ENCODE measurements around the gene KREMEN1. TPM values are rescaled to one million over a fixed set of nuclear protein-coding genes. Genes with fewer than 3 reads are reported as not detected.

The KREMEN1 gene
- total RNA-seq, 2 experiments from 2014 or later: 0.17 to 0.35 TPM

GRCh38 chr22:29096736-29097669, 24.2 kb downstream of the KREMEN1 start:
- H3K27me3 Mint-ChIP-seq (ENCODE audit: low read depth): peaks cover under 1% of the 10 kb centered on the region
- no peak overlapping the region for H3K27ac Mint-ChIP-seq
- intact Hi-C loops (cut with micrococcal nuclease): no loop called here
- DNase-seq: no peak
- no peaks in the 10 kb centered on the region for H3K36me3 Mint-ChIP-seq (ENCODE audit: low read depth)
- no peaks in the 10 kb centered on the region for H3K4me1 Mint-ChIP-seq (ENCODE audit: low read depth)
- H3K9me3 Mint-ChIP-seq: no peaks in the 10 kb centered on the region
- CTCF ChIA-PET: no interaction called here
- H3K4me3 Mint-ChIP-seq: no peak overlapping the region

GRCh38 chr22:29098296-29098695, 25.5 kb downstream of the KREMEN1 start:
- Mint-ChIP-seq H3K36me3 (ENCODE audit: low read depth) (no peaks in the 10 kb centered on the region), H3K4me1 (ENCODE audit: low read depth) (no peaks in the 10 kb centered on the region), H3K27ac (no peak overlapping the region), H3K27me3 (ENCODE audit: low read depth) (no peaks in the 10 kb centered on the region), H3K9me3 (no peaks in the 10 kb centered on the region), H3K4me3 (no peak overlapping the region)
- no peak for DNase-seq
- intact Hi-C loops (cut with micrococcal nuclease): no loop called here
- CTCF ChIA-PET: interaction anchor here (0.6 kb wide), 1 partner anchor 13 kb away, joined by 4 read pairs; no protein-coding TSS in a partner anchor

DNA sequence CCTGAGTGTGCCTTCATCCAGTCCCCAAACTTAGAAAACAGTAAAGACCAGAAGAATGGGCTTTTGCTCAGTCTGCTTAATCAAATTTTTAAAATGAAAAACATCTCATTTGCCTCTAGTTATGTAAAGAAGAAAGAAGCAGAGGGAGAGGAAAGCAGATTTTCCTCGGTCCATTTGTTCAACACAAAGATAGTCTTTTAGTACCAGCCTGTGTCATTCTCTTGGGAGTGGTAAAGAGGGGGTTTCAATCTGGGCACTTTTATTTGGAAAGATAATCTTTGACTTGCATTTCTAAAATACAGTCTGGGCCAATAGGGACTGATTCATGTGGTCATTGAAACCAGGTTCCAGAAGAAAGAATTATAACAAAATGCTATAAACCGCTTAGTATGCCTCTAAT, 29.5 kb downstream of the KREMEN1 start:
- H3K27ac Mint-ChIP-seq: no peak overlapping the region
- DNase-seq: no peak
- H3K4me3 Mint-ChIP-seq: no peak overlapping the region
- CTCF ChIA-PET: no interaction called here
- no peaks in the 10 kb centered on the region for H3K9me3 Mint-ChIP-seq
- intact Hi-C loops (cut with micrococcal nuclease): no loop called here
- peaks cover 2% of the 10 kb centered on the region for H3K27me3 Mint-ChIP-seq (ENCODE audit: low read depth)
- no peaks in the 10 kb centered on the region for H3K36me3 Mint-ChIP-seq (ENCODE audit: low read depth)
- H3K4me1 Mint-ChIP-seq (ENCODE audit: low read depth): no peaks in the 10 kb centered on the region

DNA sequence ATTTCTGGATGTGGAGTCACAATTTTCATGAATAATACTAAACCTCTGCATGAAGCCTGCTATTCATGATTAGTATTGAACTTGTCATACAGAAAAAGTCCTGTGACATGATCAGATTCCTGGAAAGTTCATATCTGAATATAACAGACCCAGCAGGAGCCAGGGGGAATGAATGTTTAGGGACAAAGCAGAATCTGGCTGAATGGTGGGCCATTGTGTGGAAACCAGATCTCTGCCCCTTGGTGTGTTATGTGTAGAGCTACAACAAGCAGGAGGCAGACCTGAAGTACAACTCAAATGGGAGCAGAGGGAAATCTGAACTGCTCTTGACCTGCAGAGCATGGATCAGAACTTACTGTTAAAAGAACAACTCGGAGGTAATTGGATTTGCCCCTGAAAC, 30.3 kb downstream of the KREMEN1 start:
- Mint-ChIP-seq H3K27ac (no peak overlapping the region), H3K9me3 (no peaks in the 10 kb centered on the region), H3K36me3 (ENCODE audit: low read depth) (no peaks in the 10 kb centered on the region), H3K4me3 (no peak overlapping the region), H3K27me3 (ENCODE audit: low read depth) (peaks cover 2% of the 10 kb centered on the region), H3K4me1 (ENCODE audit: low read depth) (no peaks in the 10 kb centered on the region)
- CTCF ChIA-PET: no interaction called here
- intact Hi-C loops (cut with micrococcal nuclease): no loop called here
- no peak for DNase-seq

GRCh38 chr22:29105468-29105867, 32.6 kb downstream of the KREMEN1 start:
- H3K4me3 Mint-ChIP-seq: no peak overlapping the region
- no peak overlapping the region for H3K27ac Mint-ChIP-seq
- intact Hi-C loops (cut with micrococcal nuclease): no loop called here
- no peaks in the 10 kb centered on the region for H3K36me3 Mint-ChIP-seq (ENCODE audit: low read depth)
- no peaks in the 10 kb centered on the region for H3K4me1 Mint-ChIP-seq (ENCODE audit: low read depth)
- no peaks in the 10 kb centered on the region for H3K9me3 Mint-ChIP-seq
- DNase-seq: no peak
- peaks cover 7% of the 10 kb centered on the region for H3K27me3 Mint-ChIP-seq (ENCODE audit: low read depth)
- CTCF ChIA-PET: no interaction called here

- Mint-ChIP-seq H3K4me3 (no peak overlapping the region), H3K9me3 (no peaks in the 10 kb centered on the region), H3K36me3 (ENCODE audit: low read depth) (no peaks in the 10 kb centered on the region), H3K27ac (no peak overlapping the region), H3K4me1 (ENCODE audit: low read depth) (no peaks in the 10 kb centered on the region), H3K27me3 (ENCODE audit: low read depth) (peaks cover 10% of the 10 kb centered on the region)
- CTCF ChIA-PET: interaction anchor here (0.8 to 1.7 kb wide), 2 partner anchors 10 to 47 kb away, joined by 3 to 4 read pairs; no protein-coding TSS in a partner anchor
- intact Hi-C loops (cut with micrococcal nuclease): no loop called here
- no peak for DNase-seq
Measured at GRCh38 chr22:29106839-29107238, 34.0 kb downstream of the KREMEN1 start.

GRCh38 chr22:29108137-29108536, 35.3 kb downstream of the KREMEN1 start:
- DNase-seq: no peak
- CTCF ChIA-PET: no interaction called here
- H3K4me3 Mint-ChIP-seq: no peak overlapping the region
- H3K4me1 Mint-ChIP-seq (ENCODE audit: low read depth): no peaks in the 10 kb centered on the region
- no peaks in the 10 kb centered on the region for H3K9me3 Mint-ChIP-seq
- H3K27me3 Mint-ChIP-seq (ENCODE audit: low read depth): peaks cover 10% of the 10 kb centered on the region
- no peaks in the 10 kb centered on the region for H3K36me3 Mint-ChIP-seq (ENCODE audit: low read depth)
- intact Hi-C loops (cut with micrococcal nuclease): no loop called here
- no peak overlapping the region for H3K27ac Mint-ChIP-seq

DNA sequence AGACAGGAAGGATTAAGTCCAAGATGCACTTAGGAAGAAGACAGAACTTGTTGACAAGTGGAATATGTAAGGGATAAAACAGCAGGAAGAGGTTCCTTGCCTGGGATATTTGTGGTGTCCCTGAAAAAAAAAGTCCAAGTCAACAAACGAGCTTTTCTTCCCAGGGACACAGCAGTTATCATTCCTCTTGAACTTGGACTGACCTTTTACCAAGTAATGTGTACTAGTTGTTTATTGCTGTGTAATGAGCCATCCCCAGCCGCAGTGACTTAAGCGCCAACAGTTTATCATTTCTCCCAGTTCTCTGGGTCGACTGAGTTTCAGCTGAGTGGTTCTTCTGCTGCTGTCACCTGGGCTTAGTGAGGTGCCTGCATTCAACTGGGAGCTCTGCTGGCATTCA, 37.0 kb downstream of the KREMEN1 start:
- no peak for DNase-seq
- intact Hi-C loops (cut with micrococcal nuclease): no loop called here
- H3K4me1 Mint-ChIP-seq (ENCODE audit: low read depth): no peaks in the 10 kb centered on the region
- no peak overlapping the region for H3K4me3 Mint-ChIP-seq
- peaks cover 12% of the 10 kb centered on the region for H3K27me3 Mint-ChIP-seq (ENCODE audit: low read depth)
- CTCF ChIA-PET: no interaction called here
- H3K27ac Mint-ChIP-seq: no peak overlapping the region
- no peaks in the 10 kb centered on the region for H3K9me3 Mint-ChIP-seq
- H3K36me3 Mint-ChIP-seq (ENCODE audit: low read depth): no peaks in the 10 kb centered on the region

- intact Hi-C loops (cut with micrococcal nuclease): no loop called here
Measured at GRCh38 chr22:29110946-29111345, 38.1 kb downstream of the KREMEN1 start.

GRCh38 chr22:29112121-29112520, 39.3 kb downstream of the KREMEN1 start:
- Mint-ChIP-seq H3K4me3 (no peak overlapping the region), H3K27ac (no peak overlapping the region), H3K4me1 (ENCODE audit: low read depth) (no peaks in the 10 kb centered on the region), H3K27me3 (ENCODE audit: low read depth) (peaks cover 21% of the 10 kb centered on the region), H3K36me3 (ENCODE audit: low read depth) (no peaks in the 10 kb centered on the region), H3K9me3 (no peaks in the 10 kb centered on the region)
- no peak for DNase-seq
- CTCF ChIA-PET: interaction anchor here (1.6 kb wide), 1 partner anchor 42 kb away, joined by 4 read pairs; no protein-coding TSS in a partner anchor
- intact Hi-C loops (cut with micrococcal nuclease): no loop called here

More at GRCh38 chr22:29110946-29111345, 38.1 kb downstream of the KREMEN1 start:
- H3K27ac Mint-ChIP-seq: no peak overlapping the region
- no peak overlapping the region for H3K4me3 Mint-ChIP-seq
- no peak for DNase-seq
- no peaks in the 10 kb centered on the region for H3K4me1 Mint-ChIP-seq (ENCODE audit: low read depth)
- H3K27me3 Mint-ChIP-seq (ENCODE audit: low read depth): peaks cover 15% of the 10 kb centered on the region
- no peaks in the 10 kb centered on the region for H3K36me3 Mint-ChIP-seq (ENCODE audit: low read depth)
- CTCF ChIA-PET: interaction anchor here (0.6 to 1.6 kb wide), 2 partner anchors 13 to 43 kb away, joined by 4 read pairs; no protein-coding TSS in a partner anchor
- H3K9me3 Mint-ChIP-seq: no peaks in the 10 kb centered on the region

DNA sequence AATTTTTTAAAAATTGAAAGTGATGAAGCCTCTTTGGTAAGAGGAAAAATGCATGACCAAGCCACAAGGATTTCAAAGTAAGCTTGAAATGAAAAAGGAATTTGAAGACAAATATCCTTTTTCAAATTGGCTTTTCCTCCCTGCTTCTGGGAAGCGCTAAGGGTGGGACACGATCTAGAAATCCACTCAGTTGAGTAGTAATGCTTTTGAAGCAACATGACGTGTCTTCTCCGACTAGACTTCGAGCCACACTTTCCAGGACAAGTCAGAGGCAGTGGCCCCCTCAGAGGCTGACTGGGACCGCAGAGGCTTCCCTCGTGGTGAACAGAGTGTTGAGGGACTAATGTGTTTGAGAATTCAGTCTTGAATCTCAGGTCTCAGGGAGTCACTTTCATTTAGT, 39.8 kb downstream of the KREMEN1 start:
- Mint-ChIP-seq H3K4me1 (ENCODE audit: low read depth) (no peaks in the 10 kb centered on the region), H3K36me3 (ENCODE audit: low read depth) (no peaks in the 10 kb centered on the region), H3K27ac (no peak overlapping the region), H3K27me3 (ENCODE audit: low read depth) (peaks cover 21% of the 10 kb centered on the region), H3K4me3 (no peak overlapping the region), H3K9me3 (no peaks in the 10 kb centered on the region)
- DNase-seq: no peak
- CTCF ChIA-PET: no interaction called here
- intact Hi-C loops (cut with micrococcal nuclease): no loop called here

- no peak overlapping the region for H3K4me3 Mint-ChIP-seq
- CTCF ChIA-PET: no interaction called here
- no peak overlapping the region for H3K27ac Mint-ChIP-seq
- no peaks in the 10 kb centered on the region for H3K9me3 Mint-ChIP-seq
- peaks cover 28% of the 10 kb centered on the region for H3K27me3 Mint-ChIP-seq (ENCODE audit: low read depth)
- H3K36me3 Mint-ChIP-seq (ENCODE audit: low read depth): no peaks in the 10 kb centered on the region
- no peaks in the 10 kb centered on the region for H3K4me1 Mint-ChIP-seq (ENCODE audit: low read depth)
- intact Hi-C loops (cut with micrococcal nuclease): no loop called here
- no peak for DNase-seq
Measured at GRCh38 chr22:29113319-29113718, 40.5 kb downstream of the KREMEN1 start.

- Mint-ChIP-seq H3K36me3 (ENCODE audit: low read depth) (no peaks in the 10 kb centered on the region), H3K27me3 (ENCODE audit: low read depth) (peaks cover 28% of the 10 kb centered on the region), H3K9me3 (no peaks in the 10 kb centered on the region), H3K4me3 (no peak overlapping the region), H3K4me1 (ENCODE audit: low read depth) (no peaks in the 10 kb centered on the region), H3K27ac (no peak overlapping the region)
- CTCF ChIA-PET: no interaction called here
- DNase-seq: no peak
- intact Hi-C loops (cut with micrococcal nuclease): no loop called here
Measured at GRCh38 chr22:29114392-29114791, 41.6 kb downstream of the KREMEN1 start.

All from activated naive CD4-positive, alpha-beta T cell treated with anti-CD3 and anti-CD28 coated beads for 36 hours (primary cell).